Measurements from ENCODE around the gene ARHGAP28.

GRCh38 chr18:6960124-6960523 is 230.6 kb downstream of the ARHGAP28 start:
- TF ChIP-seq POLR2A (IDR thresholded peaks at IDR 0.05) (no peak), EP300 (IDR thresholded peaks at IDR 0.05; ENCODE audit: low read depth) (no peak), POLR2AphosphoS5 (IDR thresholded peaks at IDR 0.05) (no peak)

All from transverse colon (tissue), 3 donors.